Measurements from ENCODE around the gene SLCO1C1.

SLCO1C1 gene, protein sequence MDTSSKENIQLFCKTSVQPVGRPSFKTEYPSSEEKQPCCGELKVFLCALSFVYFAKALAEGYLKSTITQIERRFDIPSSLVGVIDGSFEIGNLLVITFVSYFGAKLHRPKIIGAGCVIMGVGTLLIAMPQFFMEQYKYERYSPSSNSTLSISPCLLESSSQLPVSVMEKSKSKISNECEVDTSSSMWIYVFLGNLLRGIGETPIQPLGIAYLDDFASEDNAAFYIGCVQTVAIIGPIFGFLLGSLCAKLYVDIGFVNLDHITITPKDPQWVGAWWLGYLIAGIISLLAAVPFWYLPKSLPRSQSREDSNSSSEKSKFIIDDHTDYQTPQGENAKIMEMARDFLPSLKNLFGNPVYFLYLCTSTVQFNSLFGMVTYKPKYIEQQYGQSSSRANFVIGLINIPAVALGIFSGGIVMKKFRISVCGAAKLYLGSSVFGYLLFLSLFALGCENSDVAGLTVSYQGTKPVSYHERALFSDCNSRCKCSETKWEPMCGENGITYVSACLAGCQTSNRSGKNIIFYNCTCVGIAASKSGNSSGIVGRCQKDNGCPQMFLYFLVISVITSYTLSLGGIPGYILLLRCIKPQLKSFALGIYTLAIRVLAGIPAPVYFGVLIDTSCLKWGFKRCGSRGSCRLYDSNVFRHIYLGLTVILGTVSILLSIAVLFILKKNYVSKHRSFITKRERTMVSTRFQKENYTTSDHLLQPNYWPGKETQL

DNA sequence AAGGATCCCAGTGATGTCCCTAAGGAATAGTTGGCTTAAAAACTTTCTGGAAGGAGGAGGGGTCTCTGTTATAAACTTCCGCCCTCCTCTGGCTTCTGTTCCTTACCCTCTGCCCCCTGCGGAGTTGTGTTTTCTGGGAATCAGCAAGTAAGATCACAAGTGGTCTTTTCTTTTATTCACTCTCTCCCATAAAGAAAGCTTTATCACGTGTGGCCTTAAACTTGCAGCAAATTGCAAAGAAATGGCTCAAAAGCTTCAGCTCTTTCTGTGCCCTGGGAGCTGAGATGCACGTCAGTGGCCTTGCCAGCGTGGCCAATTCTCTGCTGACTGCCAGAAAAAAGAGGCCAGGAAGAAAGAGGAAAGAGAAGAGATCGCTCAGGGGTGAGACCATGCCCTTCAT lies at the start of gene SLCO1C1:
SLCO1C1 (plus strand) TSS at position 101 of the 400 bp plus-strand sequence. CDS start 4,245 bp downstream, outside the sequence.
- H3K4me3 ChIP-seq (ENCODE audit: low read depth, low read length): no peak within 1 kb of the TSS
- no peaks in the 10 kb centered on the region for H3K36me3 ChIP-seq (replicated peaks)
- DNase-seq: no peak
- TF ChIP-seq, protein P1, sequence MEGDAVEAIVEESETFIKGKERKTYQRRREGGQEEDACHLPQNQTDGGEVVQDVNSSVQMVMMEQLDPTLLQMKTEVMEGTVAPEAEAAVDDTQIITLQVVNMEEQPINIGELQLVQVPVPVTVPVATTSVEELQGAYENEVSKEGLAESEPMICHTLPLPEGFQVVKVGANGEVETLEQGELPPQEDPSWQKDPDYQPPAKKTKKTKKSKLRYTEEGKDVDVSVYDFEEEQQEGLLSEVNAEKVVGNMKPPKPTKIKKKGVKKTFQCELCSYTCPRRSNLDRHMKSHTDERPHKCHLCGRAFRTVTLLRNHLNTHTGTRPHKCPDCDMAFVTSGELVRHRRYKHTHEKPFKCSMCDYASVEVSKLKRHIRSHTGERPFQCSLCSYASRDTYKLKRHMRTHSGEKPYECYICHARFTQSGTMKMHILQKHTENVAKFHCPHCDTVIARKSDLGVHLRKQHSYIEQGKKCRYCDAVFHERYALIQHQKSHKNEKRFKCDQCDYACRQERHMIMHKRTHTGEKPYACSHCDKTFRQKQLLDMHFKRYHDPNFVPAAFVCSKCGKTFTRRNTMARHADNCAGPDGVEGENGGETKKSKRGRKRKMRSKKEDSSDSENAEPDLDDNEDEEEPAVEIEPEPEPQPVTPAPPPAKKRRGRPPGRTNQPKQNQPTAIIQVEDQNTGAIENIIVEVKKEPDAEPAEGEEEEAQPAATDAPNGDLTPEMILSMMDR (IDR thresholded peaks at IDR 0.05; ENCODE audit: low read depth, low read length, missing control alignments): no peak
- H3K27me3 ChIP-seq (replicated peaks): no peaks in the 10 kb centered on the region
- in situ Hi-C loops (cut with HindIII; ENCODE audit: low pct_ligation_motif_present, low sequenced_read_pairs): no loop called here
- no peak within 1 kb of the TSS for H3K27ac ChIP-seq

DNA sequence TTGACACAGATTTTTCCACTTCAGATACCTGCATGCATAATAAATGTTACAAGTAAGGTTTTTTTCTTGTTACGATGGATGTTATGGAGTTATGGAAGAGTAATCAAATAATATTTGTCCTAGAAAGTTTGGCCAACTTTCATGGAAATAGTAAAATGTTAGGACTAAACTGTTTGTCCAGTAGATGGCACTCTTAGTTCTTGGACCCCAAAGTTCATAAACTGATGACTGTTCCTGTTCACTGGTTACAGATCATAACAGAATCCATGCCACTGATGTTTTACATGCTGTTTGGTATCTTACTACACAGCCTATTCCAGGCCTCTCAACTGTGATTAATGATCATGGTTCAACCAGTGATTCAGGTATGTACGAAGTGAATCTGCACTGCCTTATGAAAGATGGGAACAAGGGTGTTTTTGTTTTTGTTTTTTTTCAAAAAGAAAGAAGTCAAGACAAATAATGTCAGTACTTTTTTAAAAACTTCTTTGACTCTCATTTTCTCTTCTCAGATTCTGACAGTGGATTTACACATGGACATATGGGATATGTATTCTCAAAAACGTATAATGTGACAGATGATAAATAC lies 48.8 kb upstream of the SLCO1C1 start:
- H3K4me3 ChIP-seq (ENCODE audit: low read depth, low read length): no peak overlapping the region
- in situ Hi-C loops (cut with HindIII; ENCODE audit: low pct_ligation_motif_present, low sequenced_read_pairs): no loop called here
- peak; percentile 43 for DNase-seq
- no peak overlapping the region for H3K27ac ChIP-seq
- TF ChIP-seq, protein P1 (IDR thresholded peaks at IDR 0.05; ENCODE audit: low read depth, low read length, missing control alignments): peak; percentile 61
- H3K27me3 ChIP-seq (replicated peaks): no peaks in the 10 kb centered on the region
- H3K36me3 ChIP-seq (replicated peaks): no peaks in the 10 kb centered on the region

DNA sequence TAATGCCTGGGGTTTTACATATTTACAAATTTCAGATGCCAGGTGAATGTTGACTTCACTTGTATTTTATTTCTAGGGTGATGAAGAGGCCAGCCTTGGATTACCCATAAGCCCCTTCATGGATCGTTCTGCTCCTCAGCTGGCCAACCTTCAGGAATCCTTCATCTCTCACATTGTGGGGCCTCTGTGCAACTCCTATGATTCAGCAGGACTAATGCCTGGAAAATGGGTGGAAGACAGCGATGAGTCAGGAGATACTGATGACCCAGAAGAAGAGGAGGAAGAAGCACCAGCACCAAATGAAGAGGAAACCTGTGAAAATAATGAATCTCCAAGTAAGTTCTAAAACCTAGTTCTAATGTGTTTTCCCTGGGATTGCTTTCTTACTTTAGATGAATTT lies 41.3 kb upstream of the SLCO1C1 start:
- in situ Hi-C loops (cut with HindIII; ENCODE audit: low pct_ligation_motif_present, low sequenced_read_pairs): no loop called here
- Histone ChIP-seq H3K4me3 (ENCODE audit: low read depth, low read length) (no peak overlapping the region), H3K27me3 (replicated peaks) (no peaks in the 10 kb centered on the region), H3K36me3 (replicated peaks) (peaks cover 3% of the 10 kb centered on the region), H3K27ac (no peak overlapping the region)
- TF ChIP-seq, protein P1 (IDR thresholded peaks at IDR 0.05; ENCODE audit: low read depth, low read length, missing control alignments): no peak
- DNase-seq: no peak

DNA sequence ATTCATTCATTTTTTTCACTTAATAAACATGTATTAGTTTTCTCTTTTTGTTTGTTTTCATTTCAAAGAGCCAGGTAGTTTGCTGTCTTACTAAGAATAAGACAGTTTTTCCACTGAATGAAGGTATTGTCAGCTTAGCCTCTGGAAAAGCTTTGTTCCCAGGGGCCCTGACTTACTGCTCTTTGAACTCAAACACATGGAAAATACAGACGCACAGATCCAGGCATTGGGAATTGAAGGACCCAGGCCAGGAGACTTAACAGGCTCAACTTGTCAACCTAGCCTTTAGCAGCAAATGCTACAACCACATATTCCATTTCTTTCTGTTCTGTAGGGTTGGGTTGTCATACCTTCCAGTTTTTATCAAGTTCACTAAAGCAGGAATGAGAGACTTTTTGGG lies 38.5 kb upstream of the SLCO1C1 start:
- peaks cover 3% of the 10 kb centered on the region for H3K36me3 ChIP-seq (replicated peaks)
- no peak for DNase-seq
- in situ Hi-C loops (cut with HindIII; ENCODE audit: low pct_ligation_motif_present, low sequenced_read_pairs): no loop called here
- no peak overlapping the region for H3K27ac ChIP-seq
- no peak overlapping the region for H3K4me3 ChIP-seq (ENCODE audit: low read depth, low read length)
- TF ChIP-seq, protein P1 (IDR thresholded peaks at IDR 0.05; ENCODE audit: low read depth, low read length, missing control alignments): no peak
- no peaks in the 10 kb centered on the region for H3K27me3 ChIP-seq (replicated peaks)

DNA sequence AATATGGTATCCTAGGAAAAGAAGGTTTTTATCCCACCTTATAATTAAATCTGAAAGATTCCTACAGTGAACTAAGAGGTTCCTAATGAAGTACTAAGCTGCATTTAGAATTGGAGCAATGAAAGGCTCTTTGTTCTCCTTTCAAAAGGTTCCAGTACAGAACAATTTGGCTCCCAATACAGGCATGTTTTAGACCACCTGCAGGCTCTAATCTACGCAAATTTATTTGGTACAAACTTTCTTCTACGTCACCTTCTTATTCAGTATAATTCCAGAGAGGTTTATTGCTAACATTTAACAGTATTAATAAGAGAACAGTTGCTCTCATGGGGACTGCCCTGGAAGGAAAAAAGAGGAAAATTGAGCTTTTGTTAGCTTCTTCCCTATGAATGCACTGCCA lies 37.6 kb upstream of the SLCO1C1 start:
- H3K27me3 ChIP-seq (replicated peaks): no peaks in the 10 kb centered on the region
- H3K36me3 ChIP-seq (replicated peaks): peaks cover 3% of the 10 kb centered on the region
- in situ Hi-C loops (cut with HindIII; ENCODE audit: low pct_ligation_motif_present, low sequenced_read_pairs): no loop called here
- no peak for DNase-seq
- TF ChIP-seq, protein P1 (IDR thresholded peaks at IDR 0.05; ENCODE audit: low read depth, low read length, missing control alignments): no peak
- H3K27ac ChIP-seq: no peak overlapping the region
- H3K4me3 ChIP-seq (ENCODE audit: low read depth, low read length): no peak overlapping the region

Measured in brain microvascular endothelial cell (primary cell).